GM12878 (cell line): ENCODE results near the gene N4BP2L1. TPM values are rescaled to one million over a fixed set of nuclear protein-coding genes. Genes with fewer than 3 reads are reported as not detected.
A peak's percentile ranks its signal among the peaks of the same experiment; 100 is the strongest.

Experiments
- ATF2 ChIP-seq: IDR thresholded peaks from 2 replicates; pipeline ENCODE4 v1.6.1; 2012; ENCODE audit warnings: low read length, inconsistent platforms
- BHLHE40 ChIP-seq, 2 experiments: fragments of 450-650 bp in 1 of 2; IDR thresholded peaks; 2 replicates each; pipeline ENCODE4 v1.6.1; 2011 to 2017; ENCODE audit warnings: low read depth in 2 of 2, borderline replicate concordance in 1 of 2, improper control_type of control experiment in 1 of 2, low read length in 1 of 2, mild to moderate bottlenecking in 1 of 2
- CBX5 ChIP-seq: sonication (generic); IDR thresholded peaks from 2 replicates; pipeline ENCODE4 v1.6.1; 2016; ENCODE audit warnings: low read depth, moderate library complexity, mild to moderate bottlenecking, inconsistent platforms
- CHD2 ChIP-seq: IDR thresholded peaks from 2 replicates; pipeline ENCODE4 v1.6.1; 2011; ENCODE audit warnings: low read depth, low read length, improper control_type of control experiment, borderline replicate concordance
- CTCF ChIP-seq, 3 experiments: IDR thresholded peaks in 2 of 3; conservative IDR thresholded peaks in 1 of 3; 2 replicates each; pipeline ENCODE4 v1.5.1; 2011; ENCODE audit warnings: low read depth in 3 of 3, low read length in 3 of 3, mild to moderate bottlenecking in 3 of 3, control low read depth in 2 of 3, moderate library complexity in 2 of 3, inconsistent platforms in 1 of 3, mixed read lengths in 1 of 3; ENCODE audit not compliant: control insufficient read depth in 2 of 3, insufficient read depth in 1 of 3; ENCODE audit errors: extremely low read depth in 1 of 3
- FOXM1 ChIP-seq: IDR thresholded peaks from 2 replicates; pipeline ENCODE4 v1.6.1; 2012; ENCODE audit warnings: low read depth, mild to moderate bottlenecking, inconsistent platforms, low read length, moderate library complexity
- GATAD2B ChIP-seq: fragments of 450-650 bp; conservative IDR thresholded peaks from 2 replicates; pipeline ENCODE4 v1.6.1; 2017; ENCODE audit warnings: low read depth, mild to moderate bottlenecking, moderate library complexity
- IKZF1 ChIP-seq: fragments of 450-650 bp; conservative IDR thresholded peaks from 2 replicates; pipeline ENCODE4 v1.6.1; 2017; ENCODE audit warnings: antibody characterized with exemption, mild to moderate bottlenecking
- MAX ChIP-seq: IDR thresholded peaks from 2 replicates; pipeline ENCODE4 v1.6.1; 2012; ENCODE audit warnings: low read depth, low read length, improper control_type of control experiment
- NFYA ChIP-seq: IDR thresholded peaks from 2 replicates; pipeline ENCODE4 v1.6.1; 2011; ENCODE audit warnings: low read depth, mild to moderate bottlenecking, low read length, improper control_type of control experiment, borderline replicate concordance
- NR2F1 ChIP-seq: fragments of 450-650 bp; conservative IDR thresholded peaks from 2 replicates; pipeline ENCODE4 v1.6.1; 2017; ENCODE audit warnings: mild to moderate bottlenecking
- PAX8 ChIP-seq: fragments of 450-650 bp; IDR thresholded peaks from 2 replicates; pipeline ENCODE4 v1.6.1; 2017; ENCODE audit warnings: mild to moderate bottlenecking, moderate library complexity
- POLR2AphosphoS2 ChIP-seq: IDR thresholded peaks from 2 replicates; pipeline ENCODE4 v1.6.1; 2011; ENCODE audit warnings: low read depth, mild to moderate bottlenecking, low read length, improper control_type of control experiment, moderate library complexity
- RAD51 ChIP-seq: fragments of 450-650 bp; IDR thresholded peaks from 2 replicates; pipeline ENCODE4 v1.6.1; 2016; ENCODE audit warnings: moderate library complexity, mild to moderate bottlenecking, inconsistent platforms
- REST ChIP-seq: IDR thresholded peaks from 2 replicates; pipeline ENCODE4 v1.6.1; 2012; ENCODE audit warnings: mild to moderate bottlenecking, low read depth, low read length
- RUNX3 ChIP-seq: IDR thresholded peaks from 2 replicates; pipeline ENCODE4 v1.6.1; 2012; ENCODE audit warnings: low read length, inconsistent platforms
- SMAD5 ChIP-seq: IDR thresholded peaks from 2 replicates; pipeline ENCODE4 v1.6.1; 2016; ENCODE audit warnings: antibody characterized with exemption, low read depth
- SMC3 ChIP-seq: IDR thresholded peaks from 2 replicates; pipeline ENCODE4 v1.6.1; 2011; ENCODE audit warnings: low read length, improper control_type of control experiment, borderline replicate concordance
- SP1 ChIP-seq: IDR thresholded peaks from one replicate; pipeline ENCODE4 v1.6.1; 2011; ENCODE audit warnings: low read depth, low read length
- YBX1 ChIP-seq: fragments of 450-650 bp; IDR thresholded peaks from 2 replicates; pipeline ENCODE4 v1.6.1; 2016; ENCODE audit warnings: antibody characterized with exemption
- ZBED1 ChIP-seq: IDR thresholded peaks from 2 replicates; pipeline ENCODE4 v1.6.1; 2016; ENCODE audit warnings: borderline replicate concordance
- ZNF207 ChIP-seq: fragments of 450-650 bp; IDR thresholded peaks from 2 replicates; pipeline ENCODE4 v1.6.1; 2014; ENCODE audit warnings: antibody characterized with exemption, mild to moderate bottlenecking, borderline replicate concordance
- ZNF24 ChIP-seq: fragments of 450-650 bp; IDR thresholded peaks from 2 replicates; pipeline ENCODE4 v1.6.1; 2017; ENCODE audit warnings: antibody characterized with exemption, mild to moderate bottlenecking
- ZSCAN29 ChIP-seq: fragments of 450-650 bp; IDR thresholded peaks from 2 replicates; pipeline ENCODE4 v1.6.1; 2017; ENCODE audit warnings: mild to moderate bottlenecking, moderate library complexity
- ZZZ3 ChIP-seq: IDR thresholded peaks from 2 replicates; pipeline ENCODE4 v1.6.1; 2011; ENCODE audit warnings: low read depth; ENCODE audit not compliant: control insufficient read depth, insufficient read length
- polyA plus RNA-seq, 11 experiments: library from polyadenylated mRNA; depleted of rRNA in 4 of 11; unstranded in 6 of 11; stranded (reverse) in 5 of 11; fragments of >200 nt; fragmentation: Nextera tagmentation in 4 of 11; fragmentation: Illumina TruSeq in 1 of 11; extraction: Ambion mirVana in 4 of 11; extraction: Trizol in 1 of 11; gene quantifications; 1 replicate in 1 of 11; 2 replicates in 10 of 11; pipeline versions ENCODE4 v1.2.1 to v1.2.3, GENCODE V29; 2011 to 2016; ENCODE audit warnings: inconsistent platforms in 2 of 11, missing spikeins in 2 of 11, low read depth in 1 of 11
- total RNA-seq, 4 experiments: library from RNA; depleted of rRNA in 3 of 4; stranded (reverse); fragments of >200 nt in 3 of 4; fragmentation: Illumina TruSeq in 1 of 4; extraction: Trizol in 1 of 4; gene quantifications; 2 replicates each; pipeline versions ENCODE4 v1.2.1 to v1.2.3, GENCODE V29; 2013 to 2021

The N4BP2L1 gene
- total and polyA plus RNA-seq, 10 of the 15 experiments (the other 5 are each of a cell fraction or from before 2014, with no cell fraction given): 3.3 to 42.5 (median 16.2) TPM

- peak; percentile 48; the same call in 1 of the 2 replicates for TF ChIP-seq MAX
- no peak for TF ChIP-seq ZSCAN29
- TF ChIP-seq POLR2AphosphoS2: no peak
- TF ChIP-seq SMC3: no peak; the same call in 1 of the 2 replicates
- TF ChIP-seq ZNF24: no peak
- TF ChIP-seq CTCF (IDR thresholded peaks at IDR 0.05 in 2 of 3, conservative IDR thresholded peaks at IDR 0.05 in 1 of 3; ENCODE audit: control insufficient read depth in 2 of 3, extremely low read depth in 1 of 3, insufficient read depth in 1 of 3, low read depth in 3 of 3, low read length in 3 of 3): no peak
- TF ChIP-seq GATAD2B: no peak
- TF ChIP-seq NFYA: no peak
- no peak for TF ChIP-seq REST
- no peak for TF ChIP-seq YBX1
- TF ChIP-seq RAD51: peak; percentile 63
- TF ChIP-seq NR2F1: no peak
- no peak for TF ChIP-seq SP1
- TF ChIP-seq PAX8: no peak
- TF ChIP-seq BHLHE40 (IDR thresholded peaks at IDR 0.05; ENCODE audit: borderline replicate concordance in 1 of 2, low read depth in 2 of 2, low read length in 1 of 2): peak; percentile 63 to 86
- no peak for TF ChIP-seq ZNF207
- no peak for TF ChIP-seq CHD2
- TF ChIP-seq IKZF1: peak; percentile 23; the same call in 1 of the 2 replicates
- TF ChIP-seq ZZZ3: no peak
- TF ChIP-seq SMAD5: no peak
- TF ChIP-seq RUNX3: peak; percentile 7; the same call in 1 of the 2 replicates
- no peak for TF ChIP-seq FOXM1
- TF ChIP-seq ATF2: no peak
- 0 out of 2 replicates have a peak, but pooled peaks have one; percentile 4 for TF ChIP-seq CBX5
- no peak for TF ChIP-seq ZBED1
These were observed 1.5 kb downstream of the N4BP2L1 start (continued) for GRCh38 chr13:32426191-32426989.
